ENCODE data around the gene MFSD2B.
"Not testable (repeated sequence)": the region's sequence is repeated elsewhere in the genome, so short reads cannot be mapped to it uniquely, and the experiment has no call there.

The MFSD2B gene

DNA sequence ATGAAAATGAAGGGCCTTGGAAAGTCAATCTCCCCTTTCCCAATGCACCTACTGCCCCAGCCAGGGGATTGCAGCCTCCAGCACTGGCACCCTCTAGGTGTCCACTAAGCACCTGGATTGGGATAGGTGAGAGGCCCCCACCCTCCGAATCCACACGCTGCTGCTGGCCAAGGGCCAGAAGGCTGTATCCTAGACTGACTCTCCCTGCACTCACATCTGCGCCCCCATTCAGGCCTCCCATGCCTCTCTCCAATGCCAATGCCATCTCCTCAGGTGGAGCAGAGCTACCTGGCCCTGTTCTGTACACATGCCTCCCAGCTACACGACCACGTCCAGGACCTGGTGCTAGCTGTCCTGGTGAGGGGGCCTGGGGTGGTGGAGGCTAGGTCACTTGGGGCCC, 9.8 kb downstream of the MFSD2B start:
- no peak for DNase-seq

DNA sequence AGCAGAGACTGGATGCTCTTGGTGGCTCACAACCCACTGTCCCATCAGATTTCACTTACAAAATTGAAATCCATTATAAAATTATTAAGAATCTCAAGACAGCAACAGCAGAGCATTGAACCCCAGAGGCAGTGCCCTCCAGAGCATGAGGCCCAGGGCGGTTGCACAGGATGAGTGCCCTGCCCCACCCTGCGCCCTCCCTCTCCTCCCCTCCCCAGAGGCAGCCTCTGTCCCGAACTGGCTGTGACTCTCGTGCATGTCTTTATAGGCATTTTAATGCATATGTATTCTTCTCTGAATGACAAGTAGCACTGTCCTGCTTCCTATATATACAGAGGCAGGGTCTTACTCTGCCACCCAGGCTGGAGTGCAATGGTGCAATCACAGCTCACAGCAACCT, 10.4 kb downstream of the MFSD2B start:
- DNase-seq: no peak

DNA sequence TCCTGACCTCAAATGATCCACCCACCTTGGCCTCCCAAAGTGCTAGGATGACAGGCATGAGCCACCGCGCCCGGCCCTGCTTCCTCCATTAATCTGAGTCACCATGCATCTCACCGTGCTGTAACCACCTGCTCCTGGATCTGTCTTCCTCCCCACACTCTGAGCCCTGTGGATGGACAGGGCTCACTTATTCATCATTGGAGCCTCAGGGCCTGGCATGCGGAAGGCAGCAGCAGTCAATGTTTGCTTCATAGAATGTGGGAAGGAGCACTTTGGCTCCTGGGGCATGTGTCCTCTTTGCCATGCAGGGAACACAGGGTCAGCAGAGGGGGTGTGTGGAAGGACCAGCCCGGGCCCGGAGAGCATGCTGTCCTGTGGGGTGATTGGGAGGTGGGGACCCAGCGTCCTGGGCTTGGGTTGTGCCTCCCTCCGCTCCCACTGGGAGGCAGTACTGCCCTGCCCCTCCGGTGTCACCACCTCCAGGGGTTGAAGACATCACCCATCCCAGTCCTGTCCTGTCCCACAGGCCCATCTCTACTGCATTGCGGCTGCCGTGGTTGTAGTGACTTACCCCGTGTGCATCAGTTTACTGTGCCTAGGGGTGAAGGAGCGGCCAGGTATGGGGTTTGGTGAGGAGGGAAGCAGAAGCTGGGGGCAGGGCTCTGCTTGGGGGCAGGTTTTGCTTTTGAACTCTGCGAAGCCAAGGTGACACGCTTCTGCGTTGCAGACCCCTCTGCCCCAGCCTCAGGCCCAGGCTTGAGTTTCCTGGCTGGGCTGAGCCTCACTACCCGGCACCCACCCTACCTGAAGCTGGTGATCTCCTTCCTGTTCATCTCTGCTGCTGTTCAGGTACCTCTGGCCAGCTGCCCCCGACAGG, 11.5 kb downstream of the MFSD2B start:
- no peak for DNase-seq

DNA sequence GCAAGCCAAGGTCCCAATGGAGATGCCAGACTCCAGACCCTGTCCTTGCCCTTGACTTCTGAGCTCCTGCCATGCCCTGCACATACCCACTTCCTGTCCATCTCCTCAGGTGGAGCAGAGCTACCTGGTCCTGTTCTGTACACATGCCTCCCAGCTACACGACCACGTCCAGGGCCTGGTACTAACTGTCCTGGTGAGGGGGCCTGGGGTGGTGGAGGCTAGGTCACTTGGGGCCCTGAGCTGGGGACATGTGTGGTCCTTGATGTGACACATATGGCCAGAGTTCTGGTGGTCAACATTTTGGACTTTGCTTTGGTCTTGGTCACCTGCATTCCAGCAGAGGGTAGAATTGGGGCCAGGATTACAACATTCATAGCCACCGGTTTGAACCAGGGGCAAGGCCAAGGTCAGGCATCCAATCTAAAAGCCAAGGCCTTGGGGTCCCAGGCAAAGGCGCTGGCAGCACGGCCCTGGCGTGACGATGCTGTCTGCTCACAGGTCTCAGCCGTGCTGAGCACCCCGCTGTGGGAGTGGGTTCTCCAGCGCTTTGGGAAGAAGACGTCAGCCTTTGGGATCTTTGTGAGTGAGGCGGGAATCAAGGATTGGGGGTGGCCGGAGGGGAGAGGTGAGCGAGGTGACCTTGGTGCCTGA, 12.6 kb downstream of the MFSD2B start:
- DNase-seq: no peak

DNA sequence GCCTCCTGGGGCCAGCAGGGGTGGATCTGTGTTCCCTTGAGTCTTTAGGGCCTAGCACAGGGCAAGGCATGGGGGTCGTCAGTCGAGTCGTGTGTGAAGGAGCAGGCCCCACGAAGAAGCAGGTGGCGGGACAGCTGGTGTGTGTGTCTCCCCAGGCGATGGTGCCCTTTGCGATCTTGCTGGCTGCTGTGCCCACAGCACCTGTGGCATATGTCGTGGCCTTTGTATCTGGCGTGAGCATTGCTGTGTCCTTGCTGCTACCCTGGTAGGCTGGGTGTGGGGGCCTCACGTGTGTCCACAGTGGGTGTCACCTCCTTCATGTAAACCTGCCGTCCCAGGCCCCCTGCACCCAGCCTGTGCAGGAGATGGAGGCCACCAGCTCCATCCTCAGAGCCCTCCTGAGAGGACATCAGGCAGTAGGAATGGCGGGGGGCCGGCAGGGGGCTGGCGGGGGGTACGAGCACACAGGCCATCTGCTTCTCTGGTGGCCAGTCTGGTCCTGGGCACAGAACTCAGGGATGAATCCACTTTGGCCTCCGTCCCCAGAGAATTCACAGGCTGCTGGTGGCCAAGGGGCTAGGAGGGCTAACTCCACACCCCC, 13.2 kb downstream of the MFSD2B start:
- DNase-seq: no peak

DNA sequence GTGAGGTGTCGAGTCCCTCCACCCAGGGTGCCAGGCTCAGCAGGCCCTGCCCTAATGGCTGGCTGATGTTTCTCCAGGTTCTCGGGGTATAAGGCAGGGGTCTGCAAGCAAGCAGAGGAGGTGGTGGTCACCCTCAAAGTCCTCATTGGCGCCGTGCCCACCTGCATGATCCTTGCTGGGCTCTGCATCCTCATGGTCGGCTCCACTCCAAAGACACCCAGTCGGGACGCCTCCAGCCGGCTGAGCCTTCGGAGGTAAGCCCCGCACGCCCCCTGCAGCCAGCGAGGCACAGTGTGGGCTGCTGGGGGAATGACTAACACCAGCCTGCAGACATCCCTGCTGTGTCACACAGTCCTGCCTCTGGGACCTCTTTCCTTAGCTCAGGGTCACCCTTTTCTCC, 14.1 kb downstream of the MFSD2B start:
- no peak for DNase-seq

DNA sequence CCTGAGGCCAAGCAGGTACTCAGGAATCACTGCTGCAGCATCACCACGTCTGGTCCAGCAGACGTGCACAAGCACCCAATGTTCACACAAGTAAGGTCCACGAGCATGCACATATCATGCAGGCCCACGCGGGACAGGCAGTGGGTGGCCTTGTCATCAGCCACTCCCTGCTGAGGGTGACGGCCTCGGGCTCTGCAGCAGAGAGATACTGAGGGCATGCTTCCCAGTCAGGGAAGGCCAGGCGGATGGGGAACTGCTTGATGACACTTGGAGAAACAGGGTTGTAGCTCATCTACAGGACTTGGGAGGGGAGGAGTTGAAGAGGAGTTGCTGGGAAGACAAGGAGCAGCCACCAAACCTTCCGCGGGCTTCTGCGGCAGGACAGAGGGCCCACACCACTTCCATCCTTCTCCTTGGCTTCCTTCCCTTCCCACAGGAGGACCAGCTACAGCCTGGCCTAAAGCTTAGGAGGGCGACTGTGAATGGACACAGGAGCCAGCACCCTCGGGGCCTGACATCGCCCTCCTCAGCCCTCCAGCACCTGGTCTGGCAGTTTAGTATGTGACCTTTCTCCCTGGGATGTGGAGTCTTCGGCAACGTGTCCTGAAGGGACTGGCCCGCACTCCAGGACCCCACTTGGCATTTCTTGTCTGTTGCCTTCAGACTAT, 15.2 kb downstream of the MFSD2B start:
- DNase-seq: no peak

DNA sequence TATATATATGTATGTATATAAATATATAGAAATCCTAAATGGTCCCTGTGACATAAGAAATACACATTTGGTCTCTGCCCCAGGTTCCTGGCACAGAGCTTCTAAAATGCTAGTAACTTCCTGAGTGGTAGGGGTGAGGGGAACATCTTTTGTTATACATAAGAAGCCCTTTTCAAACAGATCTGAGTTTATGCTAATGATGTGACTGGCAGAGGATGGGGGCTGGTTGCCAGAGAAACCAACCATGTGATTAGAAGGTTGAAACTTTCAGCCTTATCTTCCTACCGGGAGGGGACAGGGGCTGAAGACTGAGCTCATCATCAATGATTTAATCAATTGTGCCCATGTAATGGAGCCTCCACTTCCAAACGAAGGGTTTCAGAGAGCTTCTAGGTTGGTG, 16.3 kb downstream of the MFSD2B start:
- no peak for DNase-seq

DNA sequence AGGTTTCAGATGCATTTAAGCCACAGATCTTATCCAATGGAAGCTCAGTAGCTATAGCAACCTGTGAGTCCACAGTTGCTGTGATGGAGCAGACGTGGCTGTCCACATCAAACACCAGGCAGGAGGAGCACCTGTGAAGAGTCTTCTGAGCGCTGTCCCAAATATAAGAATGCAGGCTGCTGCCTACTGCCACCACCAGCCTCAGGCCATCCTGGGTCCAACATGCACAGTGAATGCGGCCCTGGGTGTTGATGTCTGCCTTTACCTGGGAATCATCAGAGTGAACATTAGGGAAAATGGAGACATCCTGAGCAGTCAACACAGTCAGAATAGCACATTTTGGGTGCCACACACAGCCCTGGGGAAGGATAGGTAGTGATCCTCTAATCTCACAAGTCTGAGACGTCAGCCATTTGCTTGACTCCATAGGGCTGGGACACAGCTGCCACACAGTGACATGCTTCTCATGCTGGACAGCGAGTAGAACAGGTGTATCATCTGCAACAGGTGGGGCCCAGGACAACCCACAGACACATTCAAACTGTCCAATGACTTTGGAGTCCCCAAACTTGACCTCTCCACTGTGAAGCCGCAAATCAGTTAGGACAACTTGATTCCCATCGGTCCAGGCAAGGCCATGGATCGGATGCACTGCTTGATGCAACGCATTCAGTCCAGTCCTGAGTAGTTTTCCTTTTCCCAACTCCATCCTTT, 29.1 kb downstream of the MFSD2B start:
- DNase-seq: no peak

DNA sequence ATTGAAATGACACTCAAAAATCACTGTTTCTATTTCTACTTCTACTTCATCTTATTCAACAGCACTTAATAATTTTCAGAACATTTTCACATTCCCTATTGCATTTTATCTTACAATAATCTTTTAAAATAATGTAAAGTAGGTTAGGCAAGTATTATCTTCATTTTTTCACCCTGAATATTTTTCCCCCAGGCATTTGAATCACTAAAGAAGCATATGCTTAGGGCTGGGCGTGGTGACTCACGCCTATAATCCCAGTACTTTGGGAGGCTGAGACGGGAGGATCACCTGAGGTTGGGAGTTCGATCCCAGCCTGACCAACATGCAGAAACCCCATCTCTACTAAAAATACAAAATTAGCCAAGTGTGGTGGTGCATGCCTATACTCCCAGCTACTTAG, 30.6 kb downstream of the MFSD2B start:
- DNase-seq: no peak

DNA sequence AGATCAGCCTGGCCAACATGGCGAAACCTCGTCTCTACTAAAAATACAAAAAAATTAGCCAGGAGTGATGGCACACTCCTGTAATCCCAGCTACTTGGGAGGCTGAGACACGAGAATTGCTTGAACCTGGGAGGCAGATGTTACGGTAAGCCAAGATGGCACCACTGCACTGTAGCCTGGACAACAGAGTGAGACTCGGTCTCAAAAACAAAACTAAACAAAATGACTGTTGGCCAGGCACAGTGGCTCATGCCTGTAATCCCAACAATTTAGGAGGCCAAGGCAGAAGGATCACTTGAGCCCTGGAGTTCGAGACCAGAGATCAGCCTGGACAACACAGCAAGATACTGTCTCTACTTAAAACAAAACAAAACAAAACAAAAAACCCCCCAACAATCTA, 33.2 kb downstream of the MFSD2B start:
- DNase-seq: not testable (repeated sequence)

DNA sequence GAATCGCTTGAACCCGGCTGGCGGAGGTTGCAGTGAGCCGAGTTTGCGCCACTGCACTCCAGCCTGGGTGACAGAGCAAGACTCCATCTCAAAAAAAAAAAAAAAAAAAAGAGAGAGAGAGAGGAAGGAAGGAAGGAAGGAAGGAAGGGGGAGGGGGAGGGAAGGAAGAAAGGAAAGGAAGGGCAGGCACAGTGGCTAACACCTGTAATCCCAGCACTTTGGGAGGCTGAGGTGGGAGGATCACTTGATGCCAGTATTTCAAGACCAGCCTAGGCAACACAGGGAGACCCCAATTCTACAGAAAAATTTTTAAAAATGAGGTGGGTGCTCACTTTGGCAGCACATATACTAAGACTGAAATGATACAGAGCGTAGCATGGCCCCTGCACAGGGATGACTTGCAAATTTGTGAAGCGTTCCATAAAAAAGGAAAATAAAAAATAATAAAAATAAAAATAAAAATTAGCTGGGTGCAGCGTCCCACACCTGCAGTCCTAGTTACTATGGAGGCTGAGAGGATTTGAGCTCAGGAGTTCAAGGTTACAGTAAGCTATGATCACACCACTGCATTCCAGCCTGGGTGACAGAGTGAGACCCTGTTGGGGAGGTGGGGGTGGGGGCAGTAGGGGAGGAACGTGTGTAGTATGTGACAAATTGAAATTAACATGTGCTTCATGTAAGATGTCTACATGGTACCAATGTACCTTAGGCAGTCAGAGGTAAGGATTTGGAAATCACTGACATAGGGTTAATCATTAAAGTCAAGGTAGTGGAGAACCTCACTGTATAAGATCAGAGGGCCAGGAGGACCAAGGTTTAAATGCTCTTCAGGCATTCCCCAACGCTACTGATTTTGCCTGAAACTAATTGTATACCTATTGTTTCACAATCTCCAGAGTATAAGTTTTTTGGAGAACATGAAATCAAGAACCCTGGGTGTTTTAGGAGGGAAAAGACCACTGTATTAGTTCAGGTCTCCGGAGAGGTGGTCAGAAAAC, 35.9 kb downstream of the MFSD2B start:
- DNase-seq: no peak

DNA sequence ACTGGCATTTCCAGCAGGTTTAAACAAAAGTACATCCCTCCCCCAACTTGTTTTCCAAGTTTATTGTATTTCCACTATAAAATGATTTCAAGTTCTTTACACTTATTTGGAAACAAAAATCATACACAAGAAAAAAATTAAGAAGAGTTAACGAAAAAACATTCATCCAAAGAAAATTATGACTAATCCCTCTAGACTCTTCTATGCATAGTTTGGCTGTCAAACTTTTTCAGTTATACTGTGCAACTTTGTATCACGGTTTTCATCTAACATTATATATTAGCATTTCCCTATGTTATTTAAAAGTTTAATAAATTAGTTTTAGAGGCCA, 36.7 kb downstream of the MFSD2B start:
- DNase-seq: no peak

DNA sequence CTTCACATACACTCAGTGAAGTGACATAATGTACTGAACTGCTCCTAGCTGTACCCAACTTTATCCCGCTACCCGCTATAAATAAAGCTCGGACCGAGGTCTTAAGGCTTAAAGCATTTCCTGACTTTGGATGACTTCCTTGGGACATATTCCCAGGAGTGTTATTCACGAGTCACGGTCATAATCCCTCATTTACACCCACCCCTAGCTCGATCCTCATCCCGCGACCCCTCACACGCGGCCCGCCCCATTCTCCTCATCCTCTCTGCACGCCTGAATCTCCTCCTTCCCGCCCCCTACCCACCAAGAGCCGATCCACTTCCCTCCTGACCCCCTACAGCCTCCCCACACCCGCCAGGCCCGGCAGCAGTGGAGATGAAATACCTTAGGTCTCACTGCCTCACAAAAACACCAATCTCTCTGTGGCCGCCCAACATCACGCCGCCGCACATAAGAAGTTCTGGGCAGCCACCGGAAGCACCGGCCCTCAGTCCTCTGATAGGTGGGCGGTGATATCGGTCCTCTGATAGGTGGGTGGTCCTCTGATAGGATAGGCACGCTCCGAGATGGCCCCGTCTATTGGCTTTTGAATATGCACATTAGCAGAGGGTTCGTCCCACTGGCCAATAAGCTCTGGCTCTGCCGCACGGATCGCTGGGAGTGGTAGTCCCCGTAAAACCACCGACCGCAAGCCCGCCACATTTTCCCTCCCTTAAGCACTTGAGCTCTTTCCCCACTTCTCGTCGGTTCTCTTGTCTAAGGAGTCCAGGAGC, 37.2 kb downstream of the MFSD2B start, which contains the start of gene WDCP:
WDCP (minus strand) TSS at position 462 of the 773 bp plus-strand sequence. CDS start 7,897 bp downstream, outside the sequence.
- peak; percentile 99 for DNase-seq

DNA sequence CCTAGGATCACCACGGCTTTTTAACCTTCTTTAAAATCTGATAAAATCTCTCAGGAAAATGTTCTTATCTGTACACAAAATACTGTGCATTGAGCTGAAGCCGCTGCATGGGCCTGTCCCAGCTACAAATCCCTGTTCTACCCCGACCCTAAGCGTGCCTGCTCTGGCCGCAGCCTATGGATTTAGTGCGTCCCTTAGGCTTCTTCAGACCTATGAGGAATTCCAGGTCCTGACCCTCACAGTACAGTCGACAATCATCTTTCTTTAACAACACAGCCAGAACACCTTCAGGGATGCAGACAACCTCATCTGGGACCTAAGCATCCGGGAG, 37.8 kb downstream of the MFSD2B start:
- no peak for DNase-seq

DNA sequence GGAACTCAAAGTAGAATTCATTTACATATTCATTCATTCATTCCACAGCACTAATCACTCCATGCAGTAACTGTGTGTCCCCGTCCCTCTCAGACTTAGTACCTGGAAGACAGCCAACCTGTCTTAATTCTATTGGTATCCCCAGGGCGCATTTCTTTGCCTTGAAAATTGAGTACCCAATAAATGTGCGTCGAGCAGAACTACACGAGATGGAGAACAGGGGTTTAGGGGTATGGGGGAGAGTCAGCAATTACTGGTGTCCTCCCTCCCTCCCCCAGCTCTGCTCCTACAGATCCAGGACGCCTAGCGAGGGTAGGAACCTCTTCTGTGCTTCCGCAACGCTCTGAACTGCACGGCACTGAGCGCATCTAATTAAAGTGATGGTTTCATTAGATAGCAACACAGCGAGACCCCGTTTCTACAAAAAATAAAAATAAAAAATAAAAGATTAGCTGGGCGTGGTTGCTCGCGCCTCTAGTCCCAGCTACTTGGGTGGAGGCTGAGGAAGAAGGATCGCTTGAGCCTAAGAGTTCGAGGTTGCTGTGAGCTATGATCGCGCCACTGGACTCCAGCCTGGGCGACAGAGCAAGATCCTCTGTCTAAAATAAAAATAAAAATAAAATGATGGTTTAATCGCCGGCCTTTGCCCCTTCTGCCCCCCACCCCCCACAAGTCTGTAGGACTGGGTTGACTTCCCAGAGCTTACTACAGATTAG, 39.0 kb downstream of the MFSD2B start:
- DNase-seq: no peak

DNA sequence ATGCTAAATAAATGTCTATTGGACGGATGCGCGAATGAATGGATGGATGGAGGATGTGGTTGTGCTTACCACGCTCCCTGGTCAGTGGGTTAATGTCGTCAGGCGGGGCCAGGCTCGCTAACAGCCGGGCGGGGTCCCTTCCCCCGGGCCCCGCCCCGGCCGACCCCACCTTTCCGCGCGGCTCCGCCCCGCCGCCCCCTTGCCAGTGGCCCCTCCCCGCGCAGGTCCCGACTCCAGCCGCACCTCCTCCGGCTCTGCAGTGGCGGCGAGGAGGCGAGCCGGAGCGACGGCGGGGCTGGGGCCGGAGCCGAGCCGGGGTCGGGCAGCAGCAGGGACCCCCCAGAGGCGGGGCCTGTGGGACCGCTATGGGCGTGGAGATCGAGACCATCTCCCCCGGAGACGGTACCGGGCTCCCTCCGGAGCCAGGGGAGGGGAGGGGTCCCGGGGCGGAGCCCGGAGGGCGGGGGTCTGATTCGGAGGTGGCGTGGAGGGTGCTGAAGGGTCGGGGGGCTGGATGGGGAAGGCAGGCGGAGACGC, 39.7 kb downstream of the MFSD2B start, which contains the start of gene FKBP1B:
FKBP1B (plus strand) TSS at position 257 of the 537 bp plus-strand sequence; CDS start at position 366, 109 bp downstream.
- no peak for DNase-seq

DNA sequence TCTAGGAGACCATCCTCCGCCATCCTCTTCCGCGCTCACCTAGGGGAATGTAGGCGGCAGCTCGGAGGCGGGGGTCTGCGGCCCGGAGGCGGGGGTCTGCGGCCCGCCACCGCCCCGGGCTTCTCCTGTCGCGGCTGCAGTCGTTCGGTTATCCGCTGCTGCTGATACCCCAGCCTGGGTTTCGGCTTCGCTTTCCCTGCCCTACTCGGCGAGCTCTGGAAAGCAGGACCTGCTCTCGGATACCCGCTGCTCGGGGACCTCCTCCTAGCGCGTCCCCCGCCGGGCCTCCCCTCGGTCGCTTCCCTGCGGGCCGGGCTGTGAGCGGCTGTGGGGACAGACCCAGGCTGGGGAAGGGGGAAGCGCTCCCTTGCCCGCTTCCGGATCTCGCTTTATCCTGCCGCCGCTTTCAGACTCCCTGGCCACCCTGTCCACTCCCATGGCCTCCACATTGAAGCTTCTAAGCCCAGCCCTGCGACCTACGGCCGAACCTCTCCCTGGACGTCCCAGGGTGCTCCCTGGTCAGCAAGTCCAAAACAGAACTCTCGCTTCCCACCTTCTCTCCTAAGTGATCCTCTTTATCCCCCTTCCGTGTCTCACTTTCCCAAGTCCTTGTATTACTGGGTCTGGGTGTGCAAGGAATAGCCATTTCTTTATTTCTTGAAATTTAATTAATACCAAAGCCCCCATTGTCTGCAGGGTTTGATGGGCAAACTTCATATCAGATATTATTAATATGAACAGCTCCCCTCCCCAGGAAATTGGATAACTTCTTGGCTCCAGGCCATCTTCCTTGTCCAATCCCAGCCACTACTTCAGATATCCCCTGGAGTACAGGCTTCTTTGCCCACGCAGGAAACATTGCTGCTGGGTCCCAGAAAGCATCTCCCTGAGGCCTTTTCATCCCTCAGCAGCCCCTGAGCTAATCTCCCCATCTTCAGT, 40.4 kb downstream of the MFSD2B start:
- DNase-seq: no peak

DNA sequence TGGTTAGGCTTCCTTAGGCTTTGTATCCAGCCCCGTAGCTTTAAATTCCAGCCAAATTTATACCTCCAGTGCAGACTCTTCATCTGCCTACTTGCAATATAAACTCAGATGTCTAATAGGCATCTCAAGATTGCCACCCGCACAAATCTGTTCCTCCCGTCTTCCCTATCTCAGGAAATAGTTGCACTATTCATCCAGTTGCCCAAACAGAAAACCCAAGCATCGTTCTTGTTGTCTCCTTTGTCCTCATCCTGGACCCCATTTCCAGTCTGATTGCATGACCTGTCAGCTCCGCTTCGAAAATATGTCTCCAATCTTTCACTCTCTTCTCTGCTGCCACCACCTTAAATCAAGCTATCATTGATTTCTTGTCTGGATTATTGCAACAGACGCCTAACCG, 41.9 kb downstream of the MFSD2B start:
- DNase-seq: no peak

Measured in midbrain (tissue), 1 donor.